ENCODE measurements around the gene REG1A.

DNA sequence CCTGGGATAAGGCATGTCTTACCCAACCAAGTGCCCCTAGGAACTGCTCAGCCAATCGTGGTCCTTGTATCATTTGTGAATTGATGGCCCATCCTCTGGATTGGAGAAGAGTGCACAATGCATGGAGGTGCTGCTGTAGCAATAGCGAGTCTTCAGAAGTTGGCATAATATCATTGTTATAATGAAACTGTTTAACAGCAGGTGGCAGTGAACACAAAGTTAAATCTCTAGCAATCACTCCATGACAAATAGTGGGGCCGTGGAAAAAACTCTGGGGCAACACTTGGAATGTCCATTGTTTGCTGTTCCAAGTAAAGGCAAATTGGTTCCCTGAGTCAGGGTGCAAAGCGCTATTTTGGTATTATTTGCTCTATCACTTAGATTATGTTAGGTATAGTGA, 11.4 kb downstream of the REG1A start:
- TF ChIP-seq POLR2A (IDR thresholded peaks at IDR 0.05): no peak
- TF ChIP-seq, protein P1, sequence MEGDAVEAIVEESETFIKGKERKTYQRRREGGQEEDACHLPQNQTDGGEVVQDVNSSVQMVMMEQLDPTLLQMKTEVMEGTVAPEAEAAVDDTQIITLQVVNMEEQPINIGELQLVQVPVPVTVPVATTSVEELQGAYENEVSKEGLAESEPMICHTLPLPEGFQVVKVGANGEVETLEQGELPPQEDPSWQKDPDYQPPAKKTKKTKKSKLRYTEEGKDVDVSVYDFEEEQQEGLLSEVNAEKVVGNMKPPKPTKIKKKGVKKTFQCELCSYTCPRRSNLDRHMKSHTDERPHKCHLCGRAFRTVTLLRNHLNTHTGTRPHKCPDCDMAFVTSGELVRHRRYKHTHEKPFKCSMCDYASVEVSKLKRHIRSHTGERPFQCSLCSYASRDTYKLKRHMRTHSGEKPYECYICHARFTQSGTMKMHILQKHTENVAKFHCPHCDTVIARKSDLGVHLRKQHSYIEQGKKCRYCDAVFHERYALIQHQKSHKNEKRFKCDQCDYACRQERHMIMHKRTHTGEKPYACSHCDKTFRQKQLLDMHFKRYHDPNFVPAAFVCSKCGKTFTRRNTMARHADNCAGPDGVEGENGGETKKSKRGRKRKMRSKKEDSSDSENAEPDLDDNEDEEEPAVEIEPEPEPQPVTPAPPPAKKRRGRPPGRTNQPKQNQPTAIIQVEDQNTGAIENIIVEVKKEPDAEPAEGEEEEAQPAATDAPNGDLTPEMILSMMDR (IDR thresholded peaks at IDR 0.05): no peak
